HepG2 (cell line): ENCODE results near the gene FBF1. TPM values are rescaled to one million over a fixed set of nuclear protein-coding genes. Genes with fewer than 3 reads are reported as not detected.

Experiments
- E2F2 ChIP-seq: sonication (generic); formaldehyde crosslinking; IDR thresholded peaks from 2 replicates; pipeline ENCODE4 v1.4.0; 2020; ENCODE audit warnings: missing genetic modification reagents, borderline replicate concordance
- FIP1L1 ChIP-seq: fragments of 200-400 bp; formaldehyde crosslinking; IDR thresholded peaks from 2 replicates; pipeline ENCODE4 v1.6.1; 2018; ENCODE audit warnings: low read depth, mild to moderate bottlenecking, low read length, moderate library complexity, borderline replicate concordance; ENCODE audit not compliant: insufficient read depth
- GMEB1 ChIP-seq: sonication (generic); formaldehyde crosslinking; IDR thresholded peaks from 2 replicates; pipeline ENCODE4 v1.5.1; 2020; ENCODE audit warnings: missing genetic modification reagents, mild to moderate bottlenecking, borderline replicate concordance
- GTF3A ChIP-seq: sonication (generic); formaldehyde crosslinking; conservative IDR thresholded peaks from 2 replicates; pipeline ENCODE4 v1.4.0; 2020; ENCODE audit warnings: mild to moderate bottlenecking, missing genetic modification reagents
- HNRNPUL1 ChIP-seq: fragments of 200-400 bp; formaldehyde crosslinking; IDR thresholded peaks from 2 replicates; pipeline ENCODE4 v1.6.1; 2017; ENCODE audit warnings: low read depth, mild to moderate bottlenecking, low read length, moderate library complexity
- KDM5B ChIP-seq: sonication (generic); formaldehyde crosslinking; IDR thresholded peaks from 2 replicates; pipeline ENCODE4 v1.4.0; 2020; ENCODE audit warnings: missing genetic modification reagents, mild to moderate bottlenecking, borderline replicate concordance
- KLF11 ChIP-seq: IDR thresholded peaks from 2 replicates; pipeline ENCODE4 v1.6.1; 2016; ENCODE audit warnings: missing compliant biosample characterization
- SMAD3 ChIP-seq: sonication (generic); formaldehyde crosslinking; IDR thresholded peaks from 2 replicates; pipeline ENCODE4 v1.4.0; 2020; ENCODE audit warnings: missing genetic modification reagents
- ZBTB39 ChIP-seq: sonication (generic); formaldehyde crosslinking; IDR thresholded peaks from 2 replicates; pipeline ENCODE4 v1.5.0; 2020; ENCODE audit warnings: missing genetic modification reagents
- ZNF207 ChIP-seq: fragments of 450-650 bp; IDR thresholded peaks from 2 replicates; pipeline ENCODE4 v1.6.1; 2016; ENCODE audit warnings: antibody characterized with exemption, borderline replicate concordance
- ZNF232 ChIP-seq: sonication (generic); formaldehyde crosslinking; IDR thresholded peaks from 2 replicates; pipeline ENCODE4 v1.4.0; 2020; ENCODE audit warnings: missing genetic modification reagents, borderline replicate concordance
- ZNF281 ChIP-seq: sonication (generic); formaldehyde crosslinking; IDR thresholded peaks from 2 replicates; pipeline ENCODE4 v1.4.0; 2020; ENCODE audit warnings: missing genetic modification reagents, borderline replicate concordance
- ZNF44 ChIP-seq: sonication (generic); formaldehyde crosslinking; IDR thresholded peaks from 2 replicates; pipeline ENCODE4 v1.5.1; 2020; ENCODE audit warnings: mild to moderate bottlenecking, missing genetic modification reagents
- ZNF710 ChIP-seq: sonication (generic); formaldehyde crosslinking; IDR thresholded peaks from 2 replicates; pipeline ENCODE4 v1.5.0; 2020; ENCODE audit warnings: mild to moderate bottlenecking, missing genetic modification reagents, borderline replicate concordance
- ZNF713 ChIP-seq: sonication (generic); formaldehyde crosslinking; IDR thresholded peaks from 2 replicates; pipeline ENCODE4 v1.4.0; 2020; ENCODE audit warnings: mild to moderate bottlenecking, missing genetic modification reagents
- polyA plus RNA-seq, 8 experiments: library from polyadenylated mRNA; depleted of rRNA in 3 of 8; stranded (reverse) in 7 of 8; unstranded in 1 of 8; fragments of >200 nt; fragmentation: Illumina TruSeq in 4 of 8; extraction: Trizol in 4 of 8; gene quantifications; 2 replicates each; pipeline versions ENCODE4 v1.2.1 to v1.2.3, GENCODE V29; 2011 to 2016; ENCODE audit warnings: low read depth in 4 of 8, missing spikeins in 1 of 8, mixed read lengths in 1 of 8; ENCODE audit not compliant: insufficient read depth in 1 of 8
- total RNA-seq, 5 experiments: library from RNA; depleted of rRNA; stranded (reverse); fragments of >200 nt; fragmentation: Illumina TruSeq; extraction: Trizol; gene quantifications; 2 replicates each; pipeline ENCODE4 v1.2.3, GENCODE V29; 2016; ENCODE audit warnings: low read depth in 1 of 5

Gene FBF1
- total and polyA plus RNA-seq, 2 of the 13 experiments (the other 11 are each of a cell fraction or from before 2014, with no cell fraction given): 2.4 to 8.1 TPM

- no peak for TF ChIP-seq ZNF281 (CRISPR knock-in tag)
- TF ChIP-seq SMAD3 (CRISPR knock-in tag): peak; percentile 13; the same call in 1 of the 2 replicates
- TF ChIP-seq FIP1L1: peak; percentile 54; the same call in 1 of the 2 replicates
- TF ChIP-seq ZNF232 (CRISPR knock-in tag): no peak
- no peak for TF ChIP-seq ZNF713 (CRISPR knock-in tag)
- TF ChIP-seq KLF11 (CRISPR knock-in tag): peak; percentile 5; the same call in 1 of the 2 replicates
- TF ChIP-seq E2F2 (CRISPR knock-in tag): no peak
- no peak for TF ChIP-seq ZNF44 (CRISPR knock-in tag)
- TF ChIP-seq GTF3A (CRISPR knock-in tag): no peak; the same call in 1 of the 2 replicates
- no peak for TF ChIP-seq ZNF207
- no peak for TF ChIP-seq KDM5B (CRISPR knock-in tag)
- TF ChIP-seq HNRNPUL1: no peak
- TF ChIP-seq ZBTB39 (CRISPR knock-in tag): peak; percentile 44; the same call in 1 of the 2 replicates
- peak; percentile 48; the same call in 1 of the 2 replicates for TF ChIP-seq ZNF710 (CRISPR knock-in tag)
- no peak; the same call in 1 of the 2 replicates for TF ChIP-seq GMEB1 (CRISPR knock-in tag)
Measured at GRCh38 chr17:75876938-75877751, 63.7 kb downstream of the FBF1 start (continued).
